Endothelial cell (in vitro differentiated cells): ENCODE results near the gene TESMIN. TPM values are rescaled to one million over a fixed set of nuclear protein-coding genes. Genes with fewer than 3 reads are reported as not detected.

Source experiments
- DNase-seq: peaks from one replicate; pipeline ENCODE4 v3.0.0; 2021; ENCODE audit warnings: low spot score
- H3K27ac Mint-ChIP-seq: one replicate; pipeline ENCODE4 v1.8.0; 2021; ENCODE audit warnings: mixed read lengths, inconsistent platforms; ENCODE audit not compliant: unreplicated experiment
- H3K27me3 Mint-ChIP-seq: one replicate; pipeline ENCODE4 v1.8.0; 2021; ENCODE audit warnings: mild to moderate bottlenecking, moderate library complexity, mixed read lengths, inconsistent platforms; ENCODE audit not compliant: unreplicated experiment
- H3K36me3 Mint-ChIP-seq: one replicate; pipeline ENCODE4 v1.8.0; 2021; ENCODE audit warnings: mild to moderate bottlenecking, low read depth, mixed read lengths, inconsistent platforms; ENCODE audit not compliant: unreplicated experiment
- H3K4me1 Mint-ChIP-seq: one replicate; pipeline ENCODE4 v1.8.0; 2021; ENCODE audit warnings: mild to moderate bottlenecking, mixed read lengths, inconsistent platforms; ENCODE audit not compliant: unreplicated experiment
- H3K4me3 Mint-ChIP-seq: one replicate; pipeline ENCODE4 v1.8.0; 2021; ENCODE audit warnings: mild to moderate bottlenecking, mixed read lengths, inconsistent platforms; ENCODE audit not compliant: unreplicated experiment
- H3K9me3 Mint-ChIP-seq: one replicate; pipeline ENCODE4 v1.8.0; 2021; ENCODE audit warnings: mixed read lengths, inconsistent platforms; ENCODE audit not compliant: unreplicated experiment
- CTCF ChIP-seq: fragments of 200-600 bp; sonication (generic); IDR thresholded peaks from one replicate; pipeline ENCODE4 v1.5.0; 2021; ENCODE audit warnings: antibody characterized with exemption; ENCODE audit not compliant: unreplicated experiment
- total RNA-seq: library from RNA; stranded (reverse); fragmentation: NEBNext Ultra II Directional; extraction: Animal tissue kit (Norgen Biotek cat#: 25700); gene quantifications from one replicate; pipeline ENCODE4 v1.2.1, GENCODE V29; 2021; ENCODE audit not compliant: unreplicated experiment

Gene TESMIN
- total RNA-seq, 1 donor from 2014 or later: 3.4 TPM

- Mint-ChIP-seq H3K27ac (no peak overlapping the region), H3K36me3 (peaks cover 3% of the 10 kb centered on the region), H3K27me3 (peaks cover 6% of the 10 kb centered on the region)
Observed at GRCh38 chr11:68660066-68660810, 91.1 kb downstream of the TESMIN start.

GRCh38 chr11:68659158-68659921 lies 92.0 kb downstream of the TESMIN start:
- no peak overlapping the region for H3K27ac Mint-ChIP-seq
- H3K27me3 Mint-ChIP-seq: peaks cover 6% of the 10 kb centered on the region
- peaks cover 7% of the 10 kb centered on the region for H3K9me3 Mint-ChIP-seq
- DNase-seq: no peak
- no peak for TF ChIP-seq CTCF
- H3K36me3 Mint-ChIP-seq: peaks cover 5% of the 10 kb centered on the region
- no peaks in the 10 kb centered on the region for H3K4me1 Mint-ChIP-seq
- H3K4me3 Mint-ChIP-seq: no peak overlapping the region

More at GRCh38 chr11:68660066-68660810, 91.1 kb downstream of the TESMIN start:
- no peak for TF ChIP-seq CTCF
- no peak for DNase-seq
- no peak overlapping the region for H3K4me3 Mint-ChIP-seq
- no peaks in the 10 kb centered on the region for H3K4me1 Mint-ChIP-seq
- H3K9me3 Mint-ChIP-seq: peaks cover 3% of the 10 kb centered on the region

- Mint-ChIP-seq H3K36me3 (peaks cover 5% of the 10 kb centered on the region), H3K27me3 (peaks cover 6% of the 10 kb centered on the region), H3K4me3 (no peak overlapping the region), H3K27ac (no peak overlapping the region), H3K4me1 (no peaks in the 10 kb centered on the region), H3K9me3 (peaks cover 7% of the 10 kb centered on the region)
- TF ChIP-seq CTCF: no peak
- DNase-seq: no peak
Observed at GRCh38 chr11:68658661-68659060, 92.7 kb downstream of the TESMIN start.

- Mint-ChIP-seq H3K4me1 (no peaks in the 10 kb centered on the region), H3K27ac (no peak overlapping the region), H3K4me3 (no peak overlapping the region), H3K9me3 (peaks cover 7% of the 10 kb centered on the region), H3K27me3 (peaks cover 6% of the 10 kb centered on the region), H3K36me3 (peaks cover 5% of the 10 kb centered on the region)
- TF ChIP-seq CTCF: no peak
- no peak for DNase-seq
Observed at GRCh38 chr11:68658097-68658496, 93.2 kb downstream of the TESMIN start.

Other genes with a start within 250 kb of the TESMIN start
- 15.9 TPM for gene GAL, start 67.0 kb downstream of the TESMIN start, total RNA-seq
- gene CPT1A, start 90.4 kb upstream of the TESMIN start, total RNA-seq: 0.36 TPM
- 54.4 TPM for gene MRPL21, start 152.3 kb upstream of the TESMIN start, total RNA-seq
- gene IGHMBP2, start 152.4 kb upstream of the TESMIN start, total RNA-seq: 14.1 TPM
- gene MRGPRD, start 229.5 kb upstream of the TESMIN start, total RNA-seq: not detected